ENCODE results near the gene NPR1. TPM values are rescaled to one million over a fixed set of nuclear protein-coding genes. Genes with fewer than 3 reads are reported as not detected.
"Not testable (repeated sequence)": the region's sequence is repeated elsewhere in the genome, so short reads cannot be mapped to it uniquely, and the experiment has no call there.

The NPR1 gene
- total RNA-seq, 1 donor from 2014 or later: 10.4 TPM

DNA sequence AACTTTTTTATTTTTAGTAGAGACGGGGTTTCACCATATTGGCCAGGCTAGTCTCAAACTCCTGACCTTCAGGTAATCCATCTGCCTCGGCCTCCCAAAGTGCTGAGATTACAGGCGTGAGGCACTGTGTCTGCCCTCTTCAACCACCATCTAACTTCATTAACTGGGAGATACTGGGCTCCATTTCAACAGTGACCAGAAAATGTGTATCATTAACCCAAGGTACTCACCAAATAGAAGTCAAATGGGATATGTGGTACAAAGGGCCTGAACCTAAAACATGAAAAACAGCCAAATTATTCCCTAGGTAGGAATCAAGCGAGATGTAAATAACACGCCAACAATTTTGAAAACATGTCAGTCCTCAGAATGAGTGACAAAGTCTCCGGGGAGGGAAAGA, 8.9 kb upstream of the NPR1 start:
- peaks cover 51% of the 10 kb centered on the region for H3K36me3 ChIP-seq
- peaks cover 36% of the 10 kb centered on the region for H3K4me1 ChIP-seq
- TF ChIP-seq, protein P1, sequence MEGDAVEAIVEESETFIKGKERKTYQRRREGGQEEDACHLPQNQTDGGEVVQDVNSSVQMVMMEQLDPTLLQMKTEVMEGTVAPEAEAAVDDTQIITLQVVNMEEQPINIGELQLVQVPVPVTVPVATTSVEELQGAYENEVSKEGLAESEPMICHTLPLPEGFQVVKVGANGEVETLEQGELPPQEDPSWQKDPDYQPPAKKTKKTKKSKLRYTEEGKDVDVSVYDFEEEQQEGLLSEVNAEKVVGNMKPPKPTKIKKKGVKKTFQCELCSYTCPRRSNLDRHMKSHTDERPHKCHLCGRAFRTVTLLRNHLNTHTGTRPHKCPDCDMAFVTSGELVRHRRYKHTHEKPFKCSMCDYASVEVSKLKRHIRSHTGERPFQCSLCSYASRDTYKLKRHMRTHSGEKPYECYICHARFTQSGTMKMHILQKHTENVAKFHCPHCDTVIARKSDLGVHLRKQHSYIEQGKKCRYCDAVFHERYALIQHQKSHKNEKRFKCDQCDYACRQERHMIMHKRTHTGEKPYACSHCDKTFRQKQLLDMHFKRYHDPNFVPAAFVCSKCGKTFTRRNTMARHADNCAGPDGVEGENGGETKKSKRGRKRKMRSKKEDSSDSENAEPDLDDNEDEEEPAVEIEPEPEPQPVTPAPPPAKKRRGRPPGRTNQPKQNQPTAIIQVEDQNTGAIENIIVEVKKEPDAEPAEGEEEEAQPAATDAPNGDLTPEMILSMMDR (IDR thresholded peaks at IDR 0.05; ENCODE audit: borderline replicate concordance): no peak
- no peaks in the 10 kb centered on the region for H3K9me3 ChIP-seq (replicated peaks)
- no peak overlapping the region for H3K27ac ChIP-seq (replicated peaks)
- intact Hi-C loops (cut with micrococcal nuclease): loop anchor here (10.0 kb wide), 1 partner anchor 315 kb away; the partner anchor contains the start of gene RAB13
- no peak for DNase-seq
- no peaks in the 10 kb centered on the region for H3K27me3 ChIP-seq (ENCODE audit: low read depth)
- peak overlapping the region; percentile 91 for H3K4me3 ChIP-seq

DNA sequence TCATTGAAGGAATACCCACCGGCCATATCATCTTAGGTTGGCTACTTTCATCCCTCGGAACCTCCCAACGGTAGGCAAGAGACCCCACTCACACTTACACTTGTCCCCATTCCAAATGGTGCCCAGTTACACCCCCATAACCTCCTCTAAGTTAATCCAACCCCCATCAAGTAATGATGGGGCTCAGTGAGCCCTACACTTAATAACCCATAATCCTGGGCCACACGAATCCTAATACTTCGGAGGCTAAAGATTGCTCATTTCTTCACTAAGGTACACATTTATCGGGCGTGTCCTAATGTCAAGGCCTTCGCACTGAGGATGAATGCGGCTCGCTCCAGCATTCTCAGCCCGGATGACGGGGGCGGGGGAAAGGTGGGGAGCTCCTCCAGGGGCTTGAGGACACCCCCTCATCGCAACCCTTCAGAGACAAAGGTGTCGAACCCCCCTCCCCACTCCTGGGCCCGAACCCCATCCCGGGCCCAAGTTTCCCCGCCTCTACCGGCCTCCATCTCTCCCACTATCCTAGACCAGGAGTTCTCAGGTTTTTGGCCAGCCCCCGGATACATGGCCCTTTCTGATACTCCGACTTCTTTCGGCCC, 8.1 kb upstream of the NPR1 start:
- no peak for DNase-seq
- intact Hi-C loops (cut with micrococcal nuclease): loop anchor here (10.0 kb wide), 1 partner anchor 314 kb away; the partner anchor contains the start of gene RAB13

DNA sequence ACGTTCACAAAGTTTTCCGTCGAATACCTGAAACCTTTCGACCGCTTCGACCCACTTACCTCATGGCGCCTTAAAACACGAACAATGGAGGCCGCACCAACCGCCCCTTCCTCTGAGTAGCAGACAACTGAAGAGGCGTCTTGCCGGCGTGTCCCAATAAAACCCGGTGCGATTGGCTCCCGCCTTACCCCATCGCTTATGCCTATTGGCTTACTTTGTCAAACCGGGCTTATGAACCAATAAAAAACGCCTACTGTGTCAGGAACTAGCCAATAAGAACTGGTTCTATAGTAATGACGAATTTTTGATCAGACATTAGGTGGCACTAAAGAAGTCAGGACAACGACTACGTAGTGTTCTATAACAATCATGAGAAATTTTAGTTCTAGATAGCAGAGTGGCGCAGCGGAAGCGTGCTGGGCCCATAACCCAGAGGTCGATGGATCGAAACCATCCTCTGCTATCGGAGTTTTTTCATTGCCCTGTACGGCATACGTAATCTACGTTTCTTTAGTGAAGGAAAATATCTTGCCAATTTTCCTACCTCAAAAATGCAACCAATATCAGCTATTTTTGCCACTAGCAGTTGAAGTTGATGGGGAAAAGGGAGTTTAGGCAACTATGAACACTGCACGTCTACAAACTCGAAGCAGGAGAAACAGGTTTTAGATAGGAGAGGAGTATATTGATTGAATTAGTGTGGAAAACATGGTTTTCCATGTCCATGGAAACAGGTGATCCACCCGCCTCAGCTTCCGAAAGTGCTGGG, 7.4 kb upstream of the NPR1 start, which contains the start of gene ILF2:
ILF2 (minus strand) TSS at position 135 of the 769 bp plus-strand sequence; CDS start at position 64, 71 bp downstream.
- H3K27me3 ChIP-seq (ENCODE audit: low read depth): no peaks in the 10 kb centered on the region
- H3K4me1 ChIP-seq: peaks cover 36% of the 10 kb centered on the region
- no peaks in the 10 kb centered on the region for H3K9me3 ChIP-seq (replicated peaks)
- H3K36me3 ChIP-seq: peaks cover 37% of the 10 kb centered on the region
- intact Hi-C loops (cut with micrococcal nuclease): loop anchor here (10.0 kb wide), 1 partner anchor 314 kb away; the partner anchor contains the start of gene RAB13
- H3K4me3 ChIP-seq: peak within 1 kb of the TSS; percentile 91
- TF ChIP-seq, protein P1 (IDR thresholded peaks at IDR 0.05; ENCODE audit: borderline replicate concordance): no peak
- peak within 1 kb of the TSS; percentile 93 for H3K27ac ChIP-seq (replicated peaks)
- peak; percentile 98 for DNase-seq

More for the DNA sequence above, 8.1 kb upstream of the NPR1 start:
- Histone ChIP-seq H3K27me3 (ENCODE audit: low read depth) (no peaks in the 10 kb centered on the region), H3K4me3 (peak overlapping the region; percentile 91), H3K27ac (replicated peaks) (peak overlapping the region; percentile 75), H3K4me1 (peaks cover 36% of the 10 kb centered on the region), H3K36me3 (peaks cover 43% of the 10 kb centered on the region), H3K9me3 (replicated peaks) (no peaks in the 10 kb centered on the region)
- TF ChIP-seq, protein P1 (IDR thresholded peaks at IDR 0.05; ENCODE audit: borderline replicate concordance): no peak

DNA sequence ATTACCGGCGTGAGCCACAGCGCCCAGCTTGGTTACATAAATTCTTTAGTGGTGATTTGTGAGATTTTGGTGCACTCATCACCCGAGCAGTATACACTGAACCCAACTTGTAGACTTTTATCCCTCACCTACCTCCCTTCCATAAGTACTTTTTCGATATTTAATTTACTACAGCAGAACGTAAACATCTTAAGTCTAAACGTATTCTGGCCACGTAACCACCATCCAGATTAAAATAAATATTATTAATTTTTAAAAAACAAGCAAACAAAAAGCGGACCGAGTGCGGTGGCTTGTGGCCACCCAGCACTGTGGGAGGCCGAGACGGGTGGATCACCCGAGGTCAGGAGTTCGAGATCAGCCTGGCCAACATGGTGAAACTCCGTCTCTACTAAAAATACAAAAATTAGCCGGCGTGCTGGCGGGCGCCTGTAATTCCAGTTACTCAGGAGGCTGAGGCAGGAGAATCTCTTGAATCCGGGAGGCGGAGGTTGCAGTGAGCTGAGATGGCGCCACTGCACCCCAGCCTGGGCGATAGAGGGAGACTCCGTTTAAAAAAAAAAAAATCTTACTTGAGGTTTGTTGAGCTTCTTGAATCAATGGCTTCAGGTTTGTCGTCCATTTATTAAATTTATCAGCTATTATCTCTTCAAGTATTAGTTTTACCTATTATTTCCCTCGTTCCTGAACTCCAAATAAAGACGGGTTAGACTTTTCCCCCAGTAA, 6.7 kb upstream of the NPR1 start:
- intact Hi-C loops (cut with micrococcal nuclease): loop anchor here (10.0 kb wide), 1 partner anchor 313 kb away; the partner anchor contains the start of gene RAB13
- peaks cover 36% of the 10 kb centered on the region for H3K4me1 ChIP-seq
- peak overlapping the region; percentile 93 for H3K27ac ChIP-seq (replicated peaks)
- DNase-seq; H3K9me3 ChIP-seq (replicated peaks); H3K27me3 ChIP-seq (ENCODE audit: low read depth): not testable (repeated sequence)
- peaks cover 29% of the 10 kb centered on the region for H3K36me3 ChIP-seq
- TF ChIP-seq, protein P1 (IDR thresholded peaks at IDR 0.05; ENCODE audit: borderline replicate concordance): peak; percentile 15
- H3K4me3 ChIP-seq: peak overlapping the region; percentile 91

DNA sequence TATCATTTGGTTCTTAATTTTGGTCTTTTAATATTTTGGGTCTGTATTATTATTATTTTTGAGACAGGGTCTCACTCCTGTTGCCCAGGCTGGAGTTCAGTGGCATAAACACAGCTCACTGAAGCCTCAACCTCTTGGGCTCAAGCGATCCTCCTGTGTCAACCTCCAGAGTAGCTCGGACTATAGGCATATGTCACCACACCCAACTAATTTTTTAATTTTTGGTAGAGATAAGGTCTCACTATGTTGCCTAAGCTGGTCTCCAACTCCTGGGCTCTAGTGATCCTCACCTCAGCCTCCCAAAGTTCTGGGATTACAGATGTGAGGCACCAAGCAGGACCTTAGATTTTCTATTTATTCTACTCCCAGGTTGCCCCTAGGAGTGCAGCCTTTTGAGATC, 5.0 kb upstream of the NPR1 start:
- Histone ChIP-seq H3K27me3 (ENCODE audit: low read depth) (peaks cover 7% of the 10 kb centered on the region), H3K4me3 (no peak overlapping the region), H3K4me1 (peaks cover 44% of the 10 kb centered on the region), H3K27ac (replicated peaks) (no peak overlapping the region), H3K36me3 (peaks cover 12% of the 10 kb centered on the region), H3K9me3 (replicated peaks) (no peaks in the 10 kb centered on the region)
- DNase-seq: no peak
- intact Hi-C loops (cut with micrococcal nuclease): loop anchor here (10.0 kb wide), 1 partner anchor 311 kb away; the partner anchor contains the start of gene RAB13
- TF ChIP-seq, protein P1 (IDR thresholded peaks at IDR 0.05; ENCODE audit: borderline replicate concordance): no peak
